Osteocyte (in vitro differentiated cells): ENCODE measurements around the gene CREB1. TPM values are rescaled to one million over a fixed set of nuclear protein-coding genes. Genes with fewer than 3 reads are reported as not detected.

Experiments used
- DNase-seq: peaks from one replicate; pipeline ENCODE4 v3.0.0; 2021; ENCODE audit warnings: mixed read lengths; ENCODE audit not compliant: unreplicated experiment; ENCODE audit errors: extremely low spot score
- H3K27ac Mint-ChIP-seq: one replicate; pipeline ENCODE4 v1.8.0; 2021; ENCODE audit warnings: mild to moderate bottlenecking, mixed read lengths; ENCODE audit not compliant: unreplicated experiment
- H3K27me3 Mint-ChIP-seq: one replicate; pipeline ENCODE4 v1.8.0; 2021; ENCODE audit warnings: mixed read lengths; ENCODE audit not compliant: unreplicated experiment
- H3K36me3 Mint-ChIP-seq: one replicate; pipeline ENCODE4 v1.8.0; 2021; ENCODE audit warnings: mixed read lengths; ENCODE audit not compliant: unreplicated experiment
- H3K4me1 Mint-ChIP-seq: one replicate; pipeline ENCODE4 v1.8.0; 2021; ENCODE audit warnings: mixed read lengths; ENCODE audit not compliant: unreplicated experiment
- H3K4me3 Mint-ChIP-seq: one replicate; pipeline ENCODE4 v1.8.0; 2021; ENCODE audit warnings: mild to moderate bottlenecking, moderate library complexity, mixed read lengths; ENCODE audit not compliant: unreplicated experiment
- H3K9me3 Mint-ChIP-seq: one replicate; pipeline ENCODE4 v1.8.0; 2021; ENCODE audit warnings: mixed read lengths; ENCODE audit not compliant: unreplicated experiment
- long read RNA-seq: library from polyadenylated mRNA; unstranded; transcript quantifications from one replicate; pipeline ENCODE4 v2.0.0, GENCODE V29; 2021
- total RNA-seq: library from RNA; stranded (reverse); gene quantifications from 2 replicates; pipeline ENCODE4 v1.2.1, GENCODE V29; 2021
- TF ChIP-seq, protein P1 (sequence below): fragments of 200-600 bp; sonication (generic); IDR thresholded peaks from 2 replicates; pipeline ENCODE4 v1.5.0; 2021; ENCODE audit warnings: antibody characterized with exemption, mild to moderate bottlenecking, moderate library complexity

Gene CREB1
- total RNA-seq, result 71.0 and 74.2 TPM in 2 replicates
- long read RNA-seq, full-length matches to known transcripts, result 185 of 241 reads
- long read RNA-seq, partial matches to known transcripts, result 12 of 241 reads
- long read RNA-seq, other reads (novel, unspliced or antisense), result 44 of 241 reads

DNA sequence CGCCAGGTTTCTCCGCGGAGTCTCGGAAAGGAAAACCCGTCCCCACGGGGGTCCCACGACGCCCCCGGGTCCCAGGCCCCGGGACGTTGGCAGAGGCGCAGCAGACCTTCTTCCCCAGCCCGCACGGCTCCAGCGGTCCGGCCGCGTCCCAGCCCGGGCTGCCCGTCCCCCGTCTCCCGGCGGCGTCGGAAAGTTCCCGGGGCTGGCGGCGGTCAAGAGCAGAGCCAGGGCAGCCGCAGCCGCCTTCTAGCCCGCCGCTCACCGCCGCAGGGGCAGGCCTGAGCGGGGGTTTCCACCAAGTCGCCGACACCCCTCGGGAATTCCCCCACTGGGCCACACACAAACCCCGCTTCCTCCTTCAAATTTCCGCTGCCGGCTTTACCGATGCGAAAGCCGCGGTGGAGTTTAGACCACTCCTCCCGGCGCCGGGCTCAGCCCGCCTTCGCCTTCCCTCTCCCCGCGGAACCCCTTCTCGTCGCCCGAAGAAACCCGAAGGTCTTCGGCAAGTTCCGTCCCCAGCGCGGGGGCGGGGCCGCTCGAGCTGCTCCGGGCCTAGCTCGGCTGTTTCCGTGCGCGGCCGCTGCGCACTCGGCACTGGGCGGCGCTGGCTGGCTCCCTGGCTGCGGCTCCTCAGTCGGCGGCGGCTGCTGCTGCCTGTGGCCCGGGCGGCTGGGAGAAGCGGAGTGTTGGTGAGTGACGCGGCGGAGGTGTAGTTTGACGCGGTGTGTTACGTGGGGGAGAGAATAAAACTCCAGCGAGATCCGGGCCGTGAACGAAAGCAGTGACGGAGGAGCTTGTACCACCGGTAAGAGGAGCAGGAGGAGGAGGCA lies at the start of gene CREB1:
TSS of gene CREB1 (plus strand) at position 633 of the 830 bp plus-strand sequence. CDS start 25,674 bp downstream, outside the sequence.
- no peaks in the 10 kb centered on the region for H3K27me3 Mint-ChIP-seq
- DNase-seq, result peak; percentile 100
- H3K27ac Mint-ChIP-seq, result peak within 1 kb of the TSS; percentile 100
- TF ChIP-seq, protein P1, sequence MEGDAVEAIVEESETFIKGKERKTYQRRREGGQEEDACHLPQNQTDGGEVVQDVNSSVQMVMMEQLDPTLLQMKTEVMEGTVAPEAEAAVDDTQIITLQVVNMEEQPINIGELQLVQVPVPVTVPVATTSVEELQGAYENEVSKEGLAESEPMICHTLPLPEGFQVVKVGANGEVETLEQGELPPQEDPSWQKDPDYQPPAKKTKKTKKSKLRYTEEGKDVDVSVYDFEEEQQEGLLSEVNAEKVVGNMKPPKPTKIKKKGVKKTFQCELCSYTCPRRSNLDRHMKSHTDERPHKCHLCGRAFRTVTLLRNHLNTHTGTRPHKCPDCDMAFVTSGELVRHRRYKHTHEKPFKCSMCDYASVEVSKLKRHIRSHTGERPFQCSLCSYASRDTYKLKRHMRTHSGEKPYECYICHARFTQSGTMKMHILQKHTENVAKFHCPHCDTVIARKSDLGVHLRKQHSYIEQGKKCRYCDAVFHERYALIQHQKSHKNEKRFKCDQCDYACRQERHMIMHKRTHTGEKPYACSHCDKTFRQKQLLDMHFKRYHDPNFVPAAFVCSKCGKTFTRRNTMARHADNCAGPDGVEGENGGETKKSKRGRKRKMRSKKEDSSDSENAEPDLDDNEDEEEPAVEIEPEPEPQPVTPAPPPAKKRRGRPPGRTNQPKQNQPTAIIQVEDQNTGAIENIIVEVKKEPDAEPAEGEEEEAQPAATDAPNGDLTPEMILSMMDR, result no peak
- peaks cover 43% of the 10 kb centered on the region for H3K4me1 Mint-ChIP-seq
- no peaks in the 10 kb centered on the region for H3K36me3 Mint-ChIP-seq
- H3K4me3 Mint-ChIP-seq, result peak within 1 kb of the TSS; percentile 97
- no peaks in the 10 kb centered on the region for H3K9me3 Mint-ChIP-seq

DNA sequence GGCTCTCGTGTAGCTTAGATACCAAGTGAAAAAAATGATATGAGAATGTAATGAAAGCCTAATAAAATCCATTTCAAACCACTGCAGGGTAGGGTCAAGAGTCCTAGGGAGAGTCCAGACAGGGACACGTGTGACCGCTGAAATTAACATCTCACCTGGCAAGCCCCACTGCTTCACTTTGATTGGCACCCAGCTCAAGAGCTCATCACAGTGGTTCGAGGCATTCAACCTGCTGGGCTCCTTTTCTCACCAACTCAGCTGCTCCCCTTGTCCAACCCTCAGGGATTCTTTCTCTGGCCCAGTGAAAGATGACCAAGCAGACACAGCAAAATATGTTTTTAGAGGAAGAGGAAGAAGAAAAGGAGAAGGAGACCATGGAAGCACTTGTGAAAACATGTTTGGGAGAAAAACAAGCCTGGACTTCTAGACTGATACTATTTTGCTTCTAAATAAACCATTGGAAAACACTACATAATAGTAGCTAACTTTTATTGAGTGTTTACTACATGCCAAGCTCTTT lies 49.2 kb upstream of the CREB1 start:
- no peak overlapping the region for H3K27ac Mint-ChIP-seq
- H3K27me3 Mint-ChIP-seq, result no peaks in the 10 kb centered on the region
- H3K4me3 Mint-ChIP-seq, result no peak overlapping the region
- no peaks in the 10 kb centered on the region for H3K36me3 Mint-ChIP-seq
- TF ChIP-seq, protein P1, result no peak
- peaks cover 16% of the 10 kb centered on the region for H3K4me1 Mint-ChIP-seq
- no peaks in the 10 kb centered on the region for H3K9me3 Mint-ChIP-seq
- no peak for DNase-seq

DNA sequence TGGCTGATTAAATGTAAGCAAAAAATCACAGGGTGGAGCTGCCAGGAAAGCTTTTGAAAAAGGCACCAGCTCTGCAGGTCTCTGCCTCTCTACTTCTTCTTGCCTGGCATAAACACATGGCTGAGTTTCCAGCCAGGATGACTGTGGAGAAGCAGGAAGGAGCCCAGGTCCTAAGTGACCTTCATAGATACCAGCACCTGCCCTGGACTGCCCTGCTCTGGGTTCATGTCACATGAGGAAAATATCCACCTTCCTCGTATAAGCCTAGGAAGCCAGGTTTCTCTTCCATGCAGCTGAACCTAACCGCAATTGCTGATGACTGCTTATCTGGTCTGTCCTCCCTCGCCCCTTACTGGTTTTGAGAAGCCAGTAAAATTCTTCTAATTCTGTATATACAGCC lies 47.8 kb upstream of the CREB1 start:
- H3K36me3 Mint-ChIP-seq, result no peaks in the 10 kb centered on the region
- H3K4me3 Mint-ChIP-seq, result no peak overlapping the region
- H3K9me3 Mint-ChIP-seq, result no peaks in the 10 kb centered on the region
- peaks cover 16% of the 10 kb centered on the region for H3K4me1 Mint-ChIP-seq
- no peaks in the 10 kb centered on the region for H3K27me3 Mint-ChIP-seq
- TF ChIP-seq, protein P1, result no peak
- no peak overlapping the region for H3K27ac Mint-ChIP-seq
- DNase-seq, result no peak

DNA sequence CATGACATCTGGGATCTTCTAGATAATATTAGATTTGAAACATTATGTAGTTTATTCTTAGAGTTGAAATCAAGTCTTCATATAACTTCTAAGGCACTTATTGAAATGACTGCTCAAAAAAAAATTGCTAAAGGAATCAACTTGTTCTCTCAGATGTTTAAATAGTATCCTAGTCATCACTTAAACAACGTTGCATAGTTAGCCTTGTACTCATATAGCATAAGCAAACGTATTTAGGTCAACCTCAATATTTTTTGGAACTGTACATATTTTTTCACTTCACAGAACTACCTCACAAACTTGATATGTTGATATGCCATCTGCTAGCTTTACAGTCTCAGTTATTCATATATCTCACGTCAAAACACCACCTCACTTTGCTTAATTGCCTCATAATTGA lies 47.1 kb upstream of the CREB1 start:
- H3K4me1 Mint-ChIP-seq, result peaks cover 17% of the 10 kb centered on the region
- TF ChIP-seq, protein P1, result no peak
- H3K9me3 Mint-ChIP-seq, result no peaks in the 10 kb centered on the region
- no peak overlapping the region for H3K4me3 Mint-ChIP-seq
- no peaks in the 10 kb centered on the region for H3K27me3 Mint-ChIP-seq
- no peak overlapping the region for H3K27ac Mint-ChIP-seq
- no peaks in the 10 kb centered on the region for H3K36me3 Mint-ChIP-seq
- no peak for DNase-seq

DNA sequence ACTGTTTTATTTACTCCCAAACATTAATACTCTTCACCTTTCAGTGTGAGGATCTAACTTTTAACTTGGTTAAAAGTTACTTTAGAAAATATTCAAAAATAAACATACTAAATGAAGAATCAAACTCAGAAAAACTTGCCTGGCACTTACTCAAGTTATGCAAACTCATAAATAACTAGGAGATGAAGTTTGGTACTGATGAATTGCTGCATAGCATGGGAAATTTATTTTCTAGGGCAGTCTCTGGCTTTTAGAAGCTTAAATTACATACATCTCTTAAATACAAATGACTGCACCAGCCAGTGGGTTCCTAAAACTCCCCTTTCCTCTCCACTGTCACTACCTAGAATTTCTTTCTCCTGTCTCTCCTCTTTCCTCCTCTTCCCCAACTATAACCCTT lies 46.7 kb upstream of the CREB1 start:
- Mint-ChIP-seq H3K27me3 (no peaks in the 10 kb centered on the region), H3K36me3 (no peaks in the 10 kb centered on the region), H3K4me3 (no peak overlapping the region), H3K27ac (no peak overlapping the region), H3K4me1 (peaks cover 22% of the 10 kb centered on the region), H3K9me3 (no peaks in the 10 kb centered on the region)
- TF ChIP-seq, protein P1, result no peak
- DNase-seq, result no peak
